Measurements from ENCODE around the gene HEY2. TPM values are rescaled to one million over a fixed set of nuclear protein-coding genes. Genes with fewer than 3 reads are reported as not detected.
A peak's percentile ranks its signal among the peaks of the same experiment; 100 is the strongest.

HEY2 gene
- total and polyA plus RNA-seq, 2 of the 8 experiments (the other 6 are each of a cell fraction or from before 2014, with no cell fraction given) = 9.1 to 16.2 TPM

- peak overlapping the region; percentile 18; the same call in 1 of the 2 replicates for H2AK5ac ChIP-seq (ENCODE audit: low read depth, low read length)
- peak overlapping the region; percentile 73 to 89 for H3K4me2 ChIP-seq (ENCODE audit: insufficient read depth in 1 of 2, low read depth in 2 of 2, low read length in 2 of 2)
- H3K4me1 ChIP-seq (replicated peaks in 1 of 4; ENCODE audit: control insufficient read depth in 3 of 4, insufficient read depth in 4 of 4, low read length in 3 of 4) = peaks cover 2 to 10% (median 4%) of the 10 kb centered on the region in 4 experiments; a peak in 4 of 7 replicates
- no peaks in the 10 kb centered on the region for H3K9me3 ChIP-seq (ENCODE audit: insufficient read depth in 2 of 2, low read depth in 1 of 2, low read length in 1 of 2)
- H2BK5ac ChIP-seq (ENCODE audit: low read depth, low read length) = peak overlapping the region; percentile 69; the same call in 1 of the 2 replicates
- peak overlapping the region; percentile 11 for H4K5ac ChIP-seq (ENCODE audit: insufficient read length, low read depth, low read length)
- H4K91ac ChIP-seq (replicated peaks; ENCODE audit: insufficient read length, low read length) = no peak overlapping the region
- no peaks in the 10 kb centered on the region for H3K79me1 ChIP-seq (ENCODE audit: low read depth, low read length)
- H4K8ac ChIP-seq (ENCODE audit: extremely low read depth, insufficient read depth, low read length) = no peak overlapping the region
- H3K23me2 ChIP-seq (ENCODE audit: low read depth, low read length) = peaks cover 11% of the 10 kb centered on the region
- no peak for FAIRE-seq
- no peak overlapping the region for H3K23ac ChIP-seq (ENCODE audit: insufficient read length)
- peak overlapping the region; percentile 66 to 84 (median 74) for H3K4me3 ChIP-seq (ENCODE audit: extremely low read depth in 1 of 4, insufficient read depth in 2 of 4, low read depth in 3 of 4, low read length in 4 of 4)
- no peaks in the 10 kb centered on the region; a peak in 1 of 7 replicates for H3K27me3 ChIP-seq (replicated peaks in 1 of 4; ENCODE audit: control insufficient read depth in 3 of 4, extremely low read depth in 1 of 4, insufficient read depth in 3 of 4, low read length in 3 of 4)
- ChIA-PET CTCF (ENCODE audit: partially characterized antibody) (interaction anchor here (0.8 to 6.2 kb wide), 22 partner anchors 9 to 918 kb away, joined by 3 to 77 read pairs (median 4); partner anchors contain the start of genes HDDC2 and HINT3), POLR2A (ENCODE audit: partially characterized antibody) (interaction anchor here (0.5 to 3.2 kb wide), 13 partner anchors 9 to 488 kb away, joined by 3 to 66 read pairs (median 5); partner anchors contain the start of genes HDDC2 and TRMT11)
- no peaks in the 10 kb centered on the region for H4K20me1 ChIP-seq (replicated peaks in 1 of 2; ENCODE audit: control insufficient read depth in 1 of 2, insufficient read depth in 2 of 2, low read length in 2 of 2)
- no peak overlapping the region for H3K4ac ChIP-seq (replicated peaks; ENCODE audit: insufficient read length, low read depth, low read length)
- 12% methylated on average over 19 of the region's 19 CpGs; no CpG with 5 or more reads in 1 of the 2 experiments for WGBS, 2 experiments (ENCODE audit: extremely low coverage in 1 of 2, insufficient coverage in 1 of 2, insufficient read length in 1 of 2, insufficient replicate concordance in 2 of 2, low coverage in 1 of 2, low lambda C conversion rate in 2 of 2, missing lambda C conversion rate in 1 of 2)
- H2BK20ac ChIP-seq (ENCODE audit: low read length) = no peak overlapping the region
- H2BK15ac ChIP-seq (ENCODE audit: low read length) = no peak overlapping the region
- H3K14ac ChIP-seq (ENCODE audit: insufficient read length) = no peak overlapping the region
- DNase-seq (ENCODE audit: low read depth in 1 of 2, low spot score in 2 of 2) = no peak
- peak overlapping the region; percentile 89 for H2AFZ ChIP-seq (ENCODE audit: low read length)
- peak overlapping the region; percentile 95 for H3K18ac ChIP-seq (ENCODE audit: extremely low read depth, low read length)
- no peak overlapping the region for H2BK120ac ChIP-seq (replicated peaks; ENCODE audit: low read depth, low read length)
- H3K27ac ChIP-seq (ENCODE audit: low read depth, low read length) = no peak overlapping the region; the same call in 1 of the 2 replicates
- peak overlapping the region; percentile 52 to 73 (median 58) for H3K9ac ChIP-seq (replicated peaks in 1 of 4; ENCODE audit: extremely low read depth in 1 of 4, low read depth in 3 of 4, low read length in 3 of 4)
- TF ChIP-seq HDAC2 (IDR thresholded peaks at IDR 0.05; ENCODE audit: borderline replicate concordance in 1 of 2, low read depth in 2 of 2, low read length in 2 of 2) (no peak), POLR2AphosphoS5 (IDR thresholded peaks at IDR 0.05; ENCODE audit: low read depth, low read length) (0 out of 2 replicates have a peak, but pooled peaks have one; percentile 32), KDM5A (IDR thresholded peaks at IDR 0.05; ENCODE audit: low read length) (no peak), TCF12 (IDR thresholded peaks at IDR 0.05; ENCODE audit: low read depth, low read length) (no peak), EZH2 (IDR thresholded peaks at IDR 0.05; ENCODE audit: low read depth, low read length, severe bottlenecking) (peak; percentile 10)
- no peak overlapping the region for H3K56ac ChIP-seq (replicated peaks; ENCODE audit: insufficient read length, low read depth, low read length)
- 0 out of 4 replicates have a peak, but pooled peaks cover 0 to 5% of the 10 kb centered on the region in 2 experiments for H3K79me2 ChIP-seq (ENCODE audit: control insufficient read depth in 1 of 2, insufficient read depth in 2 of 2, low read length in 2 of 2)
- no peak overlapping the region for H2BK12ac ChIP-seq (ENCODE audit: low read depth, low read length)
- H3K36me3 ChIP-seq (ENCODE audit: control insufficient read depth in 2 of 4, insufficient read depth in 4 of 4, low read length in 3 of 4) = no peaks in the 10 kb centered on the region
These were observed 40.3 kb downstream of the HEY2 start for GRCh38 chr6:125789576-125790357.

Measured in H1 (cell line).